ENCODE measurements around the gene MZB1. TPM values are rescaled to one million over a fixed set of nuclear protein-coding genes. Genes with fewer than 3 reads are reported as not detected.
"Not testable (repeated sequence)": the region's sequence is repeated elsewhere in the genome, so short reads cannot be mapped to it uniquely, and the experiment has no call there.

MZB1 gene
- total RNA-seq, 2 experiments from 2014 or later: 51.7 to 61.1 TPM

DNA sequence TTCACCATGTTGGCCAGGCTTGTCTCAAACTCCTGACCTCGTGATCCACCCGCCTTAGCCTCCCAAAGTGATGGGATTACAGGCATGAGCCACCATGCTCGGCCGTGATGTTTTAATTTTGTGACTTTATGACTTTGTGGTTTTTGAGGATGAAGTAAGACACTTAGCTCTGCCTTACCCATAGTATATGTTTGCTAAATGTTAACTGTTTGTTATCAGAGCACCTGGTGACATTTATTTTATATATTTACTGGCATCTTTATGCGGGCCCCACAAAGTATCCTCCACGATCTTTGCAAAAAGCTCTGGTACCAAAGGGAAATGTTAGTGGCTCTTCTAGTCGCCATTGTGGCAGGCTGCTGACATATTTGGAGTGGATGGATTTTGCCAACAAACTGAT, 13.3 kb downstream of the MZB1 start:
- H3K4me3 Mint-ChIP-seq: no peak overlapping the region
- no peak for DNase-seq
- no peaks in the 10 kb centered on the region for H3K27me3 Mint-ChIP-seq
- ATAC-seq: no peak
- peaks cover 28% of the 10 kb centered on the region for H3K4me1 Mint-ChIP-seq
- H3K27ac Mint-ChIP-seq: no peak overlapping the region
- H3K9me3 Mint-ChIP-seq (ENCODE audit: low read depth): no peaks in the 10 kb centered on the region
- CTCF ChIA-PET: interaction anchor here (1.0 to 2.3 kb wide), 2 partner anchors 12 to 34 kb away, joined by 4 to 6 read pairs; partner anchors contain the start of gene PAIP2
- H3K36me3 Mint-ChIP-seq: peaks cover 17% of the 10 kb centered on the region

DNA sequence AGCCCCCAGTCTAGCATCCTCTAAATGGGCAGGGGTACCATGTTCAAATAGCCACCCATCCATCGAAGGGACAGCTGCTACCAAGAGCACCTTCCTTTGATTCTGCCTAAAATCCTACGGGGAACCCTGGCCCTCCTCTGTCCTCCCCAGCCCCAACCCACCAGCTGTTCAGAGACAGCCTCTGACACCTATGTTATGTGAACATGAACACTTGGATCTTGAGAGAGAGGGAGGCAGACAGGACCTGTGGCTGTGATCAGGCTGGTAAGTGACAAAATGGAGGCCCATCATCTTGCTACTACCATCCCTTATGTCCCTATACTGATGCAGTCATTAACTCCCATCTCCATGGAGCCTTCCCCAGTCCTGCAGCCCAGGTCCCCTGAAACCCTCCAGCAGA, 14.8 kb downstream of the MZB1 start:
- CTCF ChIA-PET: interaction anchor here (1.2 kb wide), 1 partner anchor 29 kb away, joined by 5 read pairs; no protein-coding TSS in a partner anchor
- no peak for ATAC-seq

DNA sequence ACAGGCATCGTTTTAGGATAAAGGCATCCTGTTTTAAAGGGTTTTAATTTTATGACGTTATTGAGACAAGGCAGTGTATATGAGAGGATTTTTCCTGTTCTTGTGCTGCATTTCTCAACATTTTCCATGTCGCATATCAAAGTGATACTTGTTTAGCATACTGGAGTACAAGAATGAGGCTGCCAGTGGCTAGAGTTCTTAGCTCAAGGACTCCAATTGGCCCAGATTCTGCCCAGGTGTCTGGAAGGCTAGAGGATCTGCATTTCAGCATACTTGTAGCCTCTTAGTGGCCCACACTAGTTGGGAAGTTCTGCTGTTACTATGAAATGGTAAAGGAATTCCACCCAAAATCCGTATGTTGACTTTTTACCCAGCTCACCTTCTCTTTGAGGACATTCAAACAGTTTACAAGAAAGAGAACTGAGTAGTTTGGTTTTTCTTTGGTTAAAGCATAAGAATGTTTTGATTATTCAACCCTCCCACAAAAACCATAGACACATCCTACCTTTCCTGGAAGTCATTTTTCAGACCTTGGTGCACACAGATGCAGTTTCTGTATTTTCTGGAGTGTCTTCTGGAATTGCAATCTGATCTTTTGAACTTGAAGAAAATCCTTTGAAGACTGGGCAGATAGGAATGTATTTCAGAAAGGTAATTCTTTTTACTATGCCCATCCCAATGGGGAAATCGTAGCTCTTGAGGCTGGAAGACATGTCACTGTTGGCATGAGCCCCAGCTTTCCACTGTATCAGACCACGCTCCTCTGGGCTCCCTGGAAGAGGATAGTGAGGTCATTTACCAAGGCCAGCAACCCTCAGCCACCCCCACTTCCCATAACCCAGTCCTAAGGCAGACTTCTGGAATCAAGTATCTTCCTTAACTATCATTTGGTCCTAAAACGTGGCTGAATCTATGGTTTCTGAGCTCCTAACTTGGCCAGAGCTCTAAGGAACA, 18.0 kb downstream of the MZB1 start:
- Mint-ChIP-seq H3K4me3 (peak overlapping the region; percentile 21), H3K36me3 (peaks cover 23% of the 10 kb centered on the region), H3K27ac (peak overlapping the region; percentile 76), H3K4me1 (peaks cover 30% of the 10 kb centered on the region), H3K9me3 (ENCODE audit: low read depth) (no peaks in the 10 kb centered on the region), H3K27me3 (no peaks in the 10 kb centered on the region)
- CTCF ChIA-PET: interaction anchor here (1.0 to 2.0 kb wide), 3 partner anchors 12 to 40 kb away, joined by 3 to 4 read pairs (median 3); partner anchors contain the start of gene PAIP2
- ATAC-seq (peak; percentile 54), DNase-seq (no peak)

More for the DNA sequence above, 14.8 kb downstream of the MZB1 start:
- H3K4me1 Mint-ChIP-seq: peaks cover 38% of the 10 kb centered on the region
- no peaks in the 10 kb centered on the region for H3K27me3 Mint-ChIP-seq
- no peaks in the 10 kb centered on the region for H3K9me3 Mint-ChIP-seq (ENCODE audit: low read depth)
- H3K4me3 Mint-ChIP-seq: no peak overlapping the region
- H3K36me3 Mint-ChIP-seq: peaks cover 21% of the 10 kb centered on the region
- DNase-seq: no peak
- H3K27ac Mint-ChIP-seq: no peak overlapping the region

GRCh38 chr5:139369181-139369580, 20.5 kb downstream of the MZB1 start:
- H3K4me1 Mint-ChIP-seq: peaks cover 30% of the 10 kb centered on the region
- DNase-seq: no peak

DNA sequence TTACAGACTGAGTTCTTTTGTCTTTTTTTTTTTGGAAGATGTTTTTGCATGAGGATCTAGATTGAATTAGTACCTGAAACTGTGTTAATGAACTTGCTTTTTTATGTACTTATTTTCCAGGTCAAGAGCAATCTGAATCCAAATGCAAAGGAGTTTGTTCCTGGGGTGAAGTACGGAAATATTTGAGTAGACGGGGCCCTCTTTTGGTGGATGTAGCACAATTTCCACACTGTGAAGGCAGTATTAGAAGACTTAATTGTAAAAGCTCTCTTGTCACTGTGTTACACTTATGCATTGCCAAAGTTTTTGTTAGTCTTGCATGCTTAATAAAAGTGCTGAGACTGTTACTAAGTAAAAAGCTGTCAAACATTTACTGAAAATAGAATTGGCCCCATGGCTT, 21.1 kb downstream of the MZB1 start:
- CTCF ChIA-PET: interaction anchor here (0.8 to 4.6 kb wide), 5 partner anchors 16 to 118 kb away, joined by 3 to 14 read pairs (median 5); partner anchors contain the start of gene PAIP2
- Mint-ChIP-seq H3K36me3 (peaks cover 43% of the 10 kb centered on the region), H3K27ac (no peak overlapping the region), H3K4me1 (peaks cover 31% of the 10 kb centered on the region), H3K4me3 (no peak overlapping the region), H3K9me3 (ENCODE audit: low read depth) (no peaks in the 10 kb centered on the region), H3K27me3 (no peaks in the 10 kb centered on the region)
- ATAC-seq (no peak), DNase-seq (no peak)

More at GRCh38 chr5:139369181-139369580, 20.5 kb downstream of the MZB1 start:
- no peak for ATAC-seq
- Mint-ChIP-seq H3K27ac (no peak overlapping the region), H3K27me3 (no peaks in the 10 kb centered on the region), H3K9me3 (ENCODE audit: low read depth) (no peaks in the 10 kb centered on the region), H3K36me3 (peaks cover 40% of the 10 kb centered on the region), H3K4me3 (no peak overlapping the region)
- CTCF ChIA-PET: interaction anchor here (0.9 to 4.6 kb wide), 7 partner anchors 15 to 118 kb away, joined by 3 to 14 read pairs (median 5); partner anchors contain the start of gene PAIP2

GRCh38 chr5:139364466-139364865, 25.2 kb downstream of the MZB1 start:
- CTCF ChIA-PET: interaction anchor here (0.9 kb wide), 1 partner anchor 23 kb away, joined by 4 read pairs; no protein-coding TSS in a partner anchor
- Mint-ChIP-seq H3K4me3 (no peak overlapping the region), H3K9me3 (ENCODE audit: low read depth) (no peaks in the 10 kb centered on the region), H3K27me3 (no peaks in the 10 kb centered on the region), H3K36me3 (peaks cover 38% of the 10 kb centered on the region), H3K27ac (no peak overlapping the region), H3K4me1 (peaks cover 14% of the 10 kb centered on the region)
- no peak for ATAC-seq
- no peak for DNase-seq

DNA sequence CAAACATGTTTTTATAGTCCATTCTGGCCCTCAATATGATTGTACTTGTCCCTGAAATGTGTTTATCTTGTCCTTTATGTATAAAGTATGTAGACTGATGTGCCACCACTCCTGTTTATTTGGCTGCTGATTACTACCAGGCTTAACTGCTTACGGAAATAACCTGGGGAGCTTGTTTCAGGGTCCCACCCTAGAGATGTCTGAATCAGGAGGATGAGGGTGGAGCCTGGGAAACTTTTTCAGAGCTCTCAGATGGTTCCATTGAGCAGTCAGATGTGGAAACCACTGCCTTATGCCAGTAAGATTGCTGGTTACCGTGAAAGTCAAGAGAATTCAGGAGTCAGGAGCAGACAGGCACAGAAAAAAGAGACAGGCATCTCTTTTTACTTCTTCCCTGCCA, 25.8 kb downstream of the MZB1 start:
- Mint-ChIP-seq H3K36me3 (peaks cover 40% of the 10 kb centered on the region), H3K4me3 (no peak overlapping the region), H3K27me3 (no peaks in the 10 kb centered on the region), H3K9me3 (ENCODE audit: low read depth) (no peaks in the 10 kb centered on the region), H3K4me1 (peaks cover 14% of the 10 kb centered on the region), H3K27ac (no peak overlapping the region)
- CTCF ChIA-PET: interaction anchor here (0.7 kb wide), 1 partner anchor 18 kb away, joined by 3 read pairs; no protein-coding TSS in a partner anchor
- DNase-seq (no peak), ATAC-seq (no peak)

DNA sequence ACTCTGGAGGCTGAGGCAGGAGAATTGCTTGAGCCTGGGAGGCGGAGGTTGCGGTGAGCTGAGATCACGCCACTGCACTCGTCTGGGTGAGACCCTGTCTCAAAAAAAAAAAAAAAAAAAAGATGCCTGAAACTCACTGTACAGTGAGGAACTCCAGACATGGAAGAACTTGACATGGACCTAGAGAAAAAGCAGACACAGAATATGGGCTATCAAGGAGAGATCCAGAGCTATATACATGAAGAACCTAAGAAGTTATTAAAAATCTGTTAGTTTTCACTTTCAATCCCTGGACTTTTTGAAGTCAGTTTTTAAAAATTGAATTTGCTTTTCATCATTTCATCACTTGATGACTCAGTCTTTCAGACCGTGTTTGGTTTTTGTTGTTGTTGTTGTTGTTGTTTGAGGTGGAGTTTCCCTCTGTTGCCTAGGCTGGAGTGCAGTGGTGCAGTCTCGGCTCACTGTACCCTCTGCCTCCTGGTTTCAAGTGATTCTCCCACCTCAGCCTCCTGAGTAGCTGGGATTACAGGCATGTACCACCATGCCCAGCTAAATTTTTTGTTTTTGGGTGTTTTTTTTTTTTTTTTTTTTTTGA, 27.8 kb downstream of the MZB1 start:
- peaks cover 22% of the 10 kb centered on the region for H3K4me1 Mint-ChIP-seq
- H3K27ac Mint-ChIP-seq: peak overlapping the region; percentile 56
- H3K4me3 Mint-ChIP-seq: no peak overlapping the region
- DNase-seq (no peak), ATAC-seq (peak; percentile 20)
- no peaks in the 10 kb centered on the region for H3K27me3 Mint-ChIP-seq
- H3K36me3 Mint-ChIP-seq: peaks cover 43% of the 10 kb centered on the region
- CTCF ChIA-PET: interaction anchor here (1.0 kb wide), 1 partner anchor 159 kb away, joined by 3 read pairs; no protein-coding TSS in a partner anchor
- no peaks in the 10 kb centered on the region for H3K9me3 Mint-ChIP-seq (ENCODE audit: low read depth)

DNA sequence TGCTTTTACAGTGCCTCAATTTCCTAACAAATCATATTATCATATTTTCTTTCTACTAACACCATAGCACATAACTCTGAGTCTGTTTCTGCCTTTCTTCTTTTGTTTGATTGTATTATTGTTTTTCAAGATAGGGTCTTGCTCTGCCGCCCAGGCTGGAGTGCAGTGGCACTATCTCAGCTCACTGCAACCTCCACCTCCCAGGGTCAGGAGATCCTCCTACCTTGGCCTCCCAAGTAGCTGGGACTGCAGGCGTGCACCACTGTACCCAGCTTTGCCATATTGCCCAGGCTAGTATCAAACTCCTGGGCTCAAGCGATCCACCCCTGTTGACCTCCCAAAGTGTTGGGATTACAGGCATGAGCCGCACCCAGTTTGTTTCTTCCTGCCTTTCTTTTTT, 29.3 kb downstream of the MZB1 start:
- no peaks in the 10 kb centered on the region for H3K27me3 Mint-ChIP-seq
- H3K9me3 Mint-ChIP-seq (ENCODE audit: low read depth): no peaks in the 10 kb centered on the region
- DNase-seq: no peak
- H3K27ac Mint-ChIP-seq: no peak overlapping the region
- CTCF ChIA-PET: no interaction called here
- H3K4me3 Mint-ChIP-seq: no peak overlapping the region
- peaks cover 33% of the 10 kb centered on the region for H3K36me3 Mint-ChIP-seq
- no peak for ATAC-seq
- H3K4me1 Mint-ChIP-seq: peaks cover 25% of the 10 kb centered on the region

DNA sequence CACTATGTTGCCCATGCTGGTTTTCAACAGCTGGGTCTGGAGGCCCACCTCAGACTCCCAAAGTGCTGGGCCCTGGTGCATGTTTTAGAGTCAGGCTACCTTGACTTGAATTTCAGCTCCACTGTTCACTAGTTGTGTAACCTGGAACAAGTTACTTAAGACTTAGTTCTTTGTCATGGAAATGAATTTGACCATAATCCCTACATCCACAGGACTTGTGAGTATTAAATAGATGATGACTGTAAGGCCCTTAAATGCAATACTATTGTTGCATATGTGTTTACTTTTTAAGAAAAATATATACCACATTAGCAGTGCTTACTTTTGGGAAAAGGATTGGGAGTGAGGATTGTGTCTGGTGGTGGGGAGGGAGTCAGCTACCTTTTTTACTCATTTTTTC, 31.6 kb downstream of the MZB1 start:
- DNase-seq (peak; percentile 15), ATAC-seq (no peak)
- CTCF ChIA-PET: interaction anchor here (1.2 kb wide), 1 partner anchor 14 kb away, joined by 3 read pairs; no protein-coding TSS in a partner anchor
- Mint-ChIP-seq H3K27ac (no peak overlapping the region), H3K4me3 (no peak overlapping the region), H3K4me1 (peaks cover 24% of the 10 kb centered on the region), H3K36me3 (peaks cover 29% of the 10 kb centered on the region), H3K27me3 (no peaks in the 10 kb centered on the region), H3K9me3 (ENCODE audit: low read depth) (no peaks in the 10 kb centered on the region)

DNA sequence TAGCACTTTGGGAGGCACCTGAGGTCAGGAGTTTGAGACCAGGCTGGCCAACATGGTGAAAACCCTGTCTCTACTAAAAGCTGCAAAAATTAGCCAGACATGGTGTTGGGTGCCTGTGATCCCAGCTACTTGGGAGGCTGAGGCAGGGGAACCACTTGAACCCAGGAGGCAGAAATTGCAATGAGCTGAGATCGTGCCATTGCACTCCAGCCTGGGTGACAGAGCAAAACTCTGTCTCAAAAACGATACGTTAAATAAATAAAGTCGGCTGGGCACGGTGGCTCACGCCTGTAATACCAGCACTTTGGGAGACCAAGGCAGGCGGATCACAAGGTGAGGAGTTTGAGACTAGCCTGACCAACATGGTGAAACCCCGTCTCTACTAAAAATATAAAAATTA, 33.8 kb downstream of the MZB1 start:
- DNase-seq; CTCF ChIA-PET; H3K9me3 Mint-ChIP-seq (ENCODE audit: low read depth); H3K27me3 Mint-ChIP-seq; H3K4me3 Mint-ChIP-seq; ATAC-seq; H3K27ac Mint-ChIP-seq: not testable (repeated sequence)
- Mint-ChIP-seq H3K4me1 (peaks cover 16% of the 10 kb centered on the region), H3K36me3 (peaks cover 30% of the 10 kb centered on the region)

- H3K9me3 Mint-ChIP-seq (ENCODE audit: low read depth): no peaks in the 10 kb centered on the region
- no peaks in the 10 kb centered on the region for H3K27me3 Mint-ChIP-seq
- H3K27ac Mint-ChIP-seq: no peak overlapping the region
- peaks cover 16% of the 10 kb centered on the region for H3K4me1 Mint-ChIP-seq
- CTCF ChIA-PET: interaction anchor here (0.9 to 1.8 kb wide), 2 partner anchors 13 to 528 kb away, joined by 3 to 9 read pairs; partner anchors contain the start of gene PAIP2
- ATAC-seq (no peak), DNase-seq (no peak)
- H3K4me3 Mint-ChIP-seq: no peak overlapping the region
- H3K36me3 Mint-ChIP-seq: peaks cover 25% of the 10 kb centered on the region
Measured at GRCh38 chr5:139354186-139354585, 35.5 kb downstream of the MZB1 start.

DNA sequence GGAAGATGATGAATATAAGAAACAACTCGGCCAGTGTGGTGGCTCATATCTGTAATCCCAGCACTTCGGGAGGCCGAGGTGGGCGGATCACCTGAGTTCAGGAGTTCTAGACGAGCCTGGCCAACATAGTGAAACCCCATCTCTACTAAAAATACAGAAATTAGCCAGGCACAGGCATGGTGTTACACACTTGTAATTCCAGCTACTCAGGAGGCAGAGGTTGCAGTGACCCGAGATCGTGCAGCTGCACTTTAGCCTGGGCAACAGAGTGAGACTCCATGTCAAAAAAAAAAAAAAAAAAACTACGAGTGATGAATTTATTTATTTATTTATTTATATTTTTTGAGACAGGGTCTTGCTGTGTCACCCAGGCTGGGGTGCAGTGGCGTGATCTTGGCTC, 41.9 kb downstream of the MZB1 start:
- DNase-seq; H3K27me3 Mint-ChIP-seq; H3K9me3 Mint-ChIP-seq (ENCODE audit: low read depth); H3K27ac Mint-ChIP-seq; H3K4me3 Mint-ChIP-seq; ATAC-seq: not testable (repeated sequence)
- peaks cover 29% of the 10 kb centered on the region for H3K36me3 Mint-ChIP-seq
- peaks cover 27% of the 10 kb centered on the region for H3K4me1 Mint-ChIP-seq
- CTCF ChIA-PET: interaction anchor here (0.7 kb wide), 1 partner anchor 107 kb away, joined by 3 read pairs; no protein-coding TSS in a partner anchor

Measured in activated CD8-positive, alpha-beta memory T cell treated with anti-CD3 and anti-CD28 coated beads, Interleukin-2, amount 10 ng/mL, durations not matched to agents 7 days and 5 days (primary cell).